NK-92 treated with Interleukin-12 subunit alpha and Interleukin-12 subunit beta, amount 100 ng/mL, for 24 hours (cell line): ENCODE measurements around the gene MPLKIP.
"Not testable (repeated sequence)": the region's sequence is repeated elsewhere in the genome, so short reads cannot be mapped to it uniquely, and the experiment has no call there.

ENCODE experiments used
- DNase-seq: peaks from one replicate; lab custom pipeline; 2025; lab: John Stamatoyannopoulos, UW

Gene MPLKIP

GRCh38 chr7:40134428-40135316 is at the start of gene MPLKIP, which contains the start of gene SUGCT:
TSS of gene MPLKIP (minus strand) at chr7:40134622. CDS start at chr7:40134567, 55 bp downstream.
TSS of gene SUGCT (plus strand) at chr7:40135005.
- DNase-seq, result peak; percentile 68

GRCh38 chr7:40182452-40182851 is 48.0 kb upstream of the MPLKIP start:
- DNase-seq, result no peak

- no peak for DNase-seq
Observed at GRCh38 chr7:40177071-40177470, 42.6 kb upstream of the MPLKIP start.

- DNase-seq, result no peak
Observed at GRCh38 chr7:40175725-40176510, 41.5 kb upstream of the MPLKIP start.

- not testable (repeated sequence) for DNase-seq
Observed at GRCh38 chr7:40175256-40175655, 40.8 kb upstream of the MPLKIP start.

- not testable (repeated sequence) for DNase-seq
Observed at GRCh38 chr7:40173121-40173520, 38.7 kb upstream of the MPLKIP start.

- not testable (repeated sequence) for DNase-seq
Observed at GRCh38 chr7:40168266-40168665, 33.8 kb upstream of the MPLKIP start.

- DNase-seq, result no peak
Observed at GRCh38 chr7:40167291-40167690, 32.9 kb upstream of the MPLKIP start.

GRCh38 chr7:40165216-40165615 is 30.8 kb upstream of the MPLKIP start:
- DNase-seq, result no peak

- DNase-seq, result no peak
Observed at GRCh38 chr7:40162516-40162915, 28.1 kb upstream of the MPLKIP start.

GRCh38 chr7:40156988-40157387 is 22.6 kb upstream of the MPLKIP start:
- no peak for DNase-seq

GRCh38 chr7:40151504-40151903 is 17.1 kb upstream of the MPLKIP start:
- no peak for DNase-seq

GRCh38 chr7:40148671-40149070 is 14.2 kb upstream of the MPLKIP start:
- no peak for DNase-seq

- not testable (repeated sequence) for DNase-seq
Observed at GRCh38 chr7:40148247-40148580, 13.8 kb upstream of the MPLKIP start.

- no peak for DNase-seq
Observed at GRCh38 chr7:40147371-40148246, 13.2 kb upstream of the MPLKIP start.

GRCh38 chr7:40145596-40146130 is 11.2 kb upstream of the MPLKIP start:
- DNase-seq, result not testable (repeated sequence)

- not testable (repeated sequence) for DNase-seq
Observed at GRCh38 chr7:40141916-40142315, 7.5 kb upstream of the MPLKIP start.

GRCh38 chr7:40139891-40140290 is 5.5 kb upstream of the MPLKIP start:
- DNase-seq, result not testable (repeated sequence)

GRCh38 chr7:40138973-40139372 is 4.6 kb upstream of the MPLKIP start:
- DNase-seq, result no peak

GRCh38 chr7:40137563-40137962 is 3.1 kb upstream of the MPLKIP start:
- DNase-seq, result no peak

- DNase-seq, result no peak
Observed at GRCh38 chr7:40135317-40135610, 842 bp upstream of the MPLKIP start.
